ENCODE results near the gene PPFIBP2.

The PPFIBP2 gene

DNA sequence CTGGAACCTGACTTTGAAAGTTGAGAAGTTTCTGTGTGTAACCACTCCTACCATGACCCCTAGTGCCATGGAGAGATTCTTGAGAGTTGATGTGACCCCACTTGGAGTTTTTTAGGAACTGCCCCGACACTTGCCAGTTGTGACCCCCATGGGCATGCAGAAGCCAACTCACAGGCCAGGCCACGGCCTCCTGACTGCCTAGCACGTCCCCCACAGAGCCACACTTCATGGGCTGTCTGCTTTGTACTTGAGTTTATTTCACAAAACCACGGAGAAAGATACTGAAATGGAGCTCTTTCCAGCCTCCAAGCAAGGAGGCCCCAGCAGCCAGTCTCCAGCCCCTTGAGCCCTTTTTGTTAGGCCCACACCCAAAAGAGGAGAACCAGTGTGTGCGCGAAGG is 151.1 kb downstream of the PPFIBP2 start:
- DNase-seq (ENCODE audit: extremely low read depth, low read depth), result no peak
- no peak for TF ChIP-seq CTCF (IDR thresholded peaks at IDR 0.05; ENCODE audit: low read depth, low read length)

- peak; percentile 81 for TF ChIP-seq CTCF (IDR thresholded peaks at IDR 0.05; ENCODE audit: low read depth, low read length)
- no peak for DNase-seq (ENCODE audit: extremely low read depth, low read depth)
Observed at GRCh38 chr11:7665473-7666291, 151.9 kb downstream of the PPFIBP2 start.

DNA sequence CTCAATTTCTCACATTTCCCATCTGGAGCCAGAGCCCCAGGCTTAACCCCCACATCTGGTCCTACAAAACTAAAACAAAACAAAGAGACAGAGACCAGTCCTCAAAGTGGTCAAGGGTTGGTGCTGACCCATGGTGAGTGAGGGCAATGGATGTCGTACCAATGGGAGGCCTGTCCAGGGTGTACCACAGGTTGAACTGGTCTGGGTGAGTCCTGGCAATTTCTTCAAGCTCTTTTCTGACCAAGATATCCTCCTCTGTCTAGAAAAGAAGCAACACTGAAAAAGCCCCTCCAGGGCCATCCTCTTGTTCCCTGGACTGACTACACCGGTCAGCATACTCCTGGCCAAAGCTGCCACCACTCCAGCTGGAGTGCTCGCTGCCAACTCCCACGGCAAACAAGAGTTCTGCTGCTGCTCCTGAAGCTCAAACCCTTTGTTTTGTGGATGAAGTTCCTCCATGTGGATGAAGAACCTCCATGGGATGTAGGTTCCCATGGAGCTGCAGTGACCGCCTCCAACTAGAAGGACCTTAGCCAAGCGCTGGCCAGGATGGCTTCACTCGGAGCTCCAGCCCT is 152.6 kb downstream of the PPFIBP2 start:
- DNase-seq (ENCODE audit: extremely low read depth, low read depth), result no peak
- TF ChIP-seq CTCF (IDR thresholded peaks at IDR 0.05; ENCODE audit: low read depth, low read length), result no peak

GRCh38 chr11:7667460-7667859 is 153.7 kb downstream of the PPFIBP2 start:
- no peak for TF ChIP-seq CTCF (IDR thresholded peaks at IDR 0.05; ENCODE audit: low read depth, low read length)
- no peak for DNase-seq (ENCODE audit: extremely low read depth, low read depth)

DNA sequence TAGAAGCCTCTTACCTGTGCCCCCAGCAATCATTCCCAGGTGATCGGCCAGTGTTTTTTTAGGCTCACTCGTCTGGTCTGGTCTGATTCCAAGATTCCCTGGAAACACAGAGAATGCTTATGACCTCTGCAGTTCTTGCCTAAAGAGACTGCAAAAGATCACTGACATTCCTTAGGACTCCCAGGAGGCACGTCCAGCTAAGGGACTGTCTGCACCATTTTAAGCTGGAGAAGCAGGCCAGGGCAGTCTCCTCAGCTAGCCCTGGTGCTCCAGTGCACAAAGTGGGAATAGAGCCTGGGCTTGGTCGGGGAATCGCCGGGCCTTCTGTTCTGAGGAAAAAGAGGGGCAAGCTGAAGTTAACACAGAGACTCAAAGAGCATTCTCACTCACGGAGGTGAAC is 154.7 kb downstream of the PPFIBP2 start:
- no peak for TF ChIP-seq CTCF (IDR thresholded peaks at IDR 0.05; ENCODE audit: low read depth, low read length)
- no peak for DNase-seq (ENCODE audit: extremely low read depth, low read depth)

GRCh38 chr11:7668911-7669310 is 155.1 kb downstream of the PPFIBP2 start:
- TF ChIP-seq CTCF (IDR thresholded peaks at IDR 0.05; ENCODE audit: low read depth, low read length), result no peak
- no peak for DNase-seq (ENCODE audit: extremely low read depth, low read depth)

DNA sequence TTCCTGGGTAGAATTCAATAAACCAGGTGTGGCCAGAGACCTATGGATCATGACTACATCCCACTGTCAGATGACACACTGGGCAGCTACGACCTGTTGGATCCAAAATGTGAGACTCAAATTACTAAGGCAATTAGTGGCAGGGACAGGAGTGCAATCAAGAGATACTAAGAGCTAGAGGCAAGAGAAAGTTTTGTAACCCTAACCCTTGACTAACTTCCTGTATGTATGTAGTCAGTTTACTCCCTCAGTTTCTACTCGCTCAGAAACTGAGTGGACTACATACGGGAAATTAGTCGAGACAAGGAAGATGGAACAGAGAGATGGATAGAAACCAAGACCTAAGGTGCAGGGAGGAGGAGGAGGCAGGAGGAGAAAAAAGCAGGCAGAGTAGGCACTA is 156.8 kb downstream of the PPFIBP2 start:
- DNase-seq (ENCODE audit: extremely low read depth, low read depth), result no peak
- no peak for TF ChIP-seq CTCF (IDR thresholded peaks at IDR 0.05; ENCODE audit: low read depth, low read length)

All from AG09319 (cell line).